Hepatocyte (in vitro differentiated cells): ENCODE data around the gene DBN1.

Experiments
- EZH2 ChIP-seq: fragments of 200-600 bp; sonication (generic); IDR thresholded peaks from 2 replicates; pipeline ENCODE4 v1.6.1; 2016; ENCODE audit warnings: antibody characterized with exemption, mild to moderate bottlenecking, borderline replicate concordance
- EZH2phosphoT487 ChIP-seq: fragments of 200-600 bp; sonication (generic); IDR thresholded peaks from one replicate; pipeline ENCODE4 v1.6.1; 2018; ENCODE audit warnings: antibody characterized with exemption, mild to moderate bottlenecking, low read depth, moderate library complexity; ENCODE audit not compliant: unreplicated experiment, severe bottlenecking
- TF ChIP-seq, protein P1 (sequence below): fragments of 200-600 bp; sonication (generic); IDR thresholded peaks from 2 replicates; pipeline ENCODE4 v1.5.1; 2016; ENCODE audit warnings: antibody characterized with exemption, mild to moderate bottlenecking; ENCODE audit not compliant: poor library complexity

- TF ChIP-seq EZH2 (no peak), EZH2phosphoT487 (no peak)
- TF ChIP-seq, protein P1, sequence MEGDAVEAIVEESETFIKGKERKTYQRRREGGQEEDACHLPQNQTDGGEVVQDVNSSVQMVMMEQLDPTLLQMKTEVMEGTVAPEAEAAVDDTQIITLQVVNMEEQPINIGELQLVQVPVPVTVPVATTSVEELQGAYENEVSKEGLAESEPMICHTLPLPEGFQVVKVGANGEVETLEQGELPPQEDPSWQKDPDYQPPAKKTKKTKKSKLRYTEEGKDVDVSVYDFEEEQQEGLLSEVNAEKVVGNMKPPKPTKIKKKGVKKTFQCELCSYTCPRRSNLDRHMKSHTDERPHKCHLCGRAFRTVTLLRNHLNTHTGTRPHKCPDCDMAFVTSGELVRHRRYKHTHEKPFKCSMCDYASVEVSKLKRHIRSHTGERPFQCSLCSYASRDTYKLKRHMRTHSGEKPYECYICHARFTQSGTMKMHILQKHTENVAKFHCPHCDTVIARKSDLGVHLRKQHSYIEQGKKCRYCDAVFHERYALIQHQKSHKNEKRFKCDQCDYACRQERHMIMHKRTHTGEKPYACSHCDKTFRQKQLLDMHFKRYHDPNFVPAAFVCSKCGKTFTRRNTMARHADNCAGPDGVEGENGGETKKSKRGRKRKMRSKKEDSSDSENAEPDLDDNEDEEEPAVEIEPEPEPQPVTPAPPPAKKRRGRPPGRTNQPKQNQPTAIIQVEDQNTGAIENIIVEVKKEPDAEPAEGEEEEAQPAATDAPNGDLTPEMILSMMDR = no peak
Measured at GRCh38 chr5:177493795-177494345, 20.4 kb upstream of the DBN1 start.
